HG03432 (cell line): ENCODE results near the gene GATAD1.
"Not testable (repeated sequence)": the region's sequence is repeated elsewhere in the genome, so short reads cannot be mapped to it uniquely, and the experiment has no call there.

Source experiments
- ATAC-seq: cut with Tn5 transposase; IDR thresholded peaks from one replicate; pipeline ENCODE4 v1.9.1; 2021; ENCODE audit warnings: mild to moderate bottlenecking, moderate library complexity; ENCODE audit not compliant: unreplicated experiment

Gene GATAD1

DNA sequence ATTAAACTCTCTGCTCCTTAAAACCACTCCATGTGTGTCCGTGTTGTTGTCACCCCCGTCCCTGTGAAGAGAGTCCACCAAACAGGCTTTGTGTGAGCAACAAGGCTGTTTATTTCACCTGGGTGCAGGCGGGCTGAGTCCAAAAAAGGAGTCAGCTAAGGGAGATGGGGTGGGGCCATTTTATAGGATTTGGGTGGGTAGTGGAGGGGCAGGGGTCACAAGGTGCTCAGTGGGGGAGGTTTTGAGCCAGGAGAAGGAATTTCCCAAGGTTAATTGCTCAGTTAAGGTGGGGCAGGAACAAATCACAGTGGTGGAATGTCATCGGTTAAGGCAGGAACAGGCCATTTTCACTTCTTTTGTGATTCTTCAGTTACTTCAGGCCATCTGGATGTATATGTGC, 31.9 kb downstream of the GATAD1 start:
- not testable (repeated sequence) for ATAC-seq

DNA sequence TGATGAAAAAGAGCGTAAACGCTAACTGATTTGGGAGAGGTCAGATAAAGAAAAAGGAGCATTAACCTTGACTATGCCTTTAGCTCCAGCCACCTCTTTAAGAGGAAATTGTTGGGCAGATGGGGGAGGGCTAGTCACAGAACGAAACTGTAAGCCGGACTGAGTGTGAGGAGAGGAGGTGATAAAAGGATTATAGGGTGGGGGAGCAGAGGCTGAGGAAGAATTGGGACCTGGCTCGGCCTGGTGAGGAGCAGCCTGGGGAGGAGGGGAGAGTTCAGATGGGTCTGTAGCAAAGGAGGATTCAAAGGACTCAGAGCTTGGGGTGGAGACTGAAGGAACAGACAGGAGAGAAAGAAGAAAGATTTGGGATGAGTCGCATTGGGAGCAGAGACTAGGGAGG, 36.3 kb downstream of the GATAD1 start:
- not testable (repeated sequence) for ATAC-seq

DNA sequence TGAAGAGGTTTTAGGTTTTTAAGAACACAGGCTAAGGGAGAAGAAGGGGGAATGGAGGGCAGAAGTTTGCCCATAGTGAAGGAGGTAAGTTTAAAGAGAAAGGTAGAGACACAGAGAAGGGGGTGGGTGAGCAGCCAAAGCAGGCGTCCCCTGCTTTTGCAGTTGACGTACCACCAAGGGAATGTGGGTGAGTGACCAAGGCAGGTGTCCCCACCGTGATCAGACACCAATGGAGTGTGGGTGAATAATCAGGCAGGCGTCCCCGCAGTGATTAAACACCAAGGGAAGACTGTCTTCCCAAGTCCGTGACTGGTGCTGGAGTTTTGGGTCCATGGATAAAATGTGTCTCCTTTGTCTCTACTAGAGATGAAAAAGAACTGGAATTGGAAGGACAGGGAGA, 36.9 kb downstream of the GATAD1 start:
- ATAC-seq = not testable (repeated sequence)

GRCh38 chr7:92485267-92485892, 38.1 kb downstream of the GATAD1 start:
- no peak for ATAC-seq

DNA sequence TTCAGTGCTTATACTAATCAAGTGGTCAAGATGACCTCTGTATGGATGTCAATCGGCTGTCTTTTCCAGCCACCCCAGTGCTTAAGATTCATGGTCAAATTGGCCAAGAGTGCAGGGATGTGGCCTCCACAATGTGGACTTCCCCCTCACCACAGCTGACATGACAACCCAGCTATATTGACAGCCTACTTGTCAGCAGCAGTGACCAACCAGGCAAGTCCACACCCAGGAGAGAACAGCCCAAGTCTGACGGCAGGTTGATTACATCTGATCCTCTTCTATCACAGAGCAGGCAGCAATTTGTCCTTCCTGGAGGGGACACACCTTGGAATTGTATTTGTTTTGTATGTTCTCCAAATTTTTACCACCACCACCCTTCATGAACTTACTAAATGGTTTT, 38.7 kb downstream of the GATAD1 start:
- no peak for ATAC-seq

DNA sequence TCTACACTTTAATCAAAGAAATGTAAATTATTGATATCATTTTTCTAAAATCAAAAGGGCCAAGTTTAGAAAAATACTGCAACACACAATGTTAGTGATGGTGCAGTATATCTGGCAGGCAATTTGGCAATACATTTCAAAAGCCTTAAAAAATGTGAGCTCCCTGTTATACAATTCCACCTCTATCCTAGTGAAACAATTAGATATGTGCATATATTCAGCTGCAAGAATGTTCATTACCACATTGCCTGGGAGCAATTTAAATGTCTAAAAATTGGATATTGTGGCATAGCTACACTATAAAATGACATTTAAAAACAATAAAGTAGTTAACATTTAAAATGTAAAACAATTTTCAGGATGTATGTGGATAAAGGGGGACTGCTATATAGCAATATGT, 40.5 kb downstream of the GATAD1 start:
- ATAC-seq = no peak

DNA sequence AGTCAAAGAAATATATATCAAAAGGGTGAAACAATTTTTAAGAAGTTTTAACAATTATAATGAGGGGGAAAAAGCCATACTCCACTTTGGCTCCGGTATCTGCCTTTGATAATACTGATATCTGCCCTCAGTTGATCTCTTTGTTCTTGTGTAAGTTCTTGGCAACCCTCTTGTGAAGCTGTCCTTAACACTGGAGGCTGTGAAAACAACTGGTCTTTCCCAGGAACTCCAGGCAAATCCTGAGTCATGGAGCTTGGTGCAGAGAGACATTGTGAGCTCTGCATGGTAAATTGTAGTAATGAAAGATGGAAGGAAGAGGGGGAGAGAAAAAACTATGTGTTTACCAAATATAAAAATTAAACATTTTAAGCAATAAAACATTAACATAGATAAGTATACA, 42.4 kb downstream of the GATAD1 start:
- no peak for ATAC-seq

DNA sequence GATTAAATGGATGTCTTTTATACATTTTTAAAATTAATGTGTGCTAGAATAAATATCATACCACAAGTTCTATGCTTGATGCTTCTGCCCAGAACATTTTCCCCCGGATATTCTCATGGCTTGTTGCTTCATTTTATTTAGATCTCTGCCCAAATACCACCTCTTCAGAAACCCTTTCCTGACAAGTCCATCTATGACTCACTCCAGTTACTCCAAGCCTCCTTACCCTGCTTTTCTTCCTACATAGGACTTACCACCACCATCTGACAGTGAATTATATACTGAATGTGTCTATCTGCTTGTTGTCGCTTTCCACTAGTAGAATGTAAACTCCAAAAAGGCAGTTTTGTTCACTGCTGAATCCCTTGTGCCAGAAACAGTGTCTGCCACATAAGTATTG, 49.6 kb downstream of the GATAD1 start:
- ATAC-seq = no peak

DNA sequence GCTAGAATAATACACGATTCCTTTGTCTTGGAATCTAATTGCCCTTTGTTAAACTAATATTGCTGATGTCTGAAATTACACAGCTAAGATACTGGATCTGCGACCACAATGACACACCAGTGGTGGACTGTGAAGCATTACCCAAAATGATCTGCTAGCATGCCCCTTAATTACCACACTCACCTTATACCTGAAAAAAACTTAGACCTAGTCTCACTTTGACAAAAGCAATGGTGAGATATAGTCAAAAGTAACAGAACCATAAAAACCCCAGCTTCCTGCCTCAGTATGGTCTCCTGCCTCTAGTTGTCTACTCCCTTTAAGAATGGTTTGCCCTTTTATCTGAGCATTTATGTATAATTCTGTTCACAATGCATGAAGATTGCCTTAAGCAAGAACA, 51.3 kb downstream of the GATAD1 start:
- ATAC-seq = no peak

- ATAC-seq = no peak
Measured at GRCh38 chr7:92503767-92504166, 56.5 kb downstream of the GATAD1 start.

GRCh38 chr7:92504563-92504962, 57.3 kb downstream of the GATAD1 start:
- ATAC-seq = no peak

DNA sequence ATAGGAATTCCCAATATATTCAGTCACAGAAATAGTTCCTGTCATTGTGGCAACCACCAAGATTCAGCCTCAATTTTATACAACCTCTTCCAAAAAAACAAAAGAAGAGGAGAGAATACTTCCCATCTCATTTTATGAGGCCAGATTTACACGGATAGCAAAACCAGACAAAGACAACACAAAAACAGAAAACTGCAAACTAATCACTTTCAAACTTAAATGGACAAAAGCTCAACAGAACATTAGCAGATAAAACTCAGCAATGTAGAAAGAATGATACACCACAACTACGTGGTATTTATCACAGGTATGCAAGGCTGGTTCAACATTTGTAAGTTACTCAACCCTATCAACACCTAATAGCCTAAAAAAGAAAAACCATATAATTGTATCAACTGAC, 59.1 kb downstream of the GATAD1 start:
- ATAC-seq = no peak

- no peak for ATAC-seq
Measured at GRCh38 chr7:92508946-92509345, 61.7 kb downstream of the GATAD1 start.
